Measurements from ENCODE around the gene LIMS2.
A peak's percentile ranks its signal among the peaks of the same experiment; 100 is the strongest.

Gene LIMS2

DNA sequence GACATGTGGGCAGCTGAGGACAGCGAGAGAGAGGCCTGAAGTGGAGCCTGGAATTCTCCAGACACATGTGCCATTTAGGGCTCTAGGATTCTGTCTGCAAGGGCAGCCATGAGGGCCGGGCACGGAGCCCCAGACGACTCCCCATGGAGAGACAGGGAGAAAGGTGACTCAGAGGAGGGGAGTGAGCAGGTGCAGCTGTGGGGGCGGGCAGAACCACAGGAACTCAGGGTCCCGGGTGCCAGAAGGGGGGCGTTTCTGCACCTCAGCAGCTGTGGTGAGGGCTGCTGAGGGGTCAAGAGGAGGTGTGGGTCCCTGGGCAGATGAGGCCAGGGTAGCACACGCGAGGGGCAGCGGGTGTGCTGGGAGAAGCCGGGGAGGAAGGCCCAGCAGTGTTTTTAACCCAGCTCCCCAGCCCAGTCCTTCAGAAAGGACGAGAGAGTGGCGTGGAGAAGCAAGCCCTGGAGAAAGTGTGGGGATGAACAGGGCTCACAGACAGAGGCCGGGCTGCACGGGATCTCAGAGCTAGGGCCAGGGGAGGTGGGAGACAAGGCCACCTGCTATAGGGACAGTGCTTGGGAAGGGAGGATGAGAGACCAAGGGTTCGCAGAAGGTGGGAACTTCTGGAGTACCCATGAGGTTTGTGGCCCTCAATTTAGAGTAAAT is 21.8 kb downstream of the LIMS2 start:
- Histone ChIP-seq H3K4me1 (no peaks in the 10 kb centered on the region), H3K27me3 (ENCODE audit: low read depth) (no peaks in the 10 kb centered on the region), H3K36me3 (replicated peaks) (no peaks in the 10 kb centered on the region), H3K9me3 (no peaks in the 10 kb centered on the region), H3K4me3 (no peak overlapping the region)
- DNase-seq (ENCODE audit: low spot score in 2 of 2): no peak
- in situ Hi-C loops (cut with MboI; ENCODE audit: low sequenced_read_pairs): no loop called here

GRCh38 chr2:127652786-127653357 is 22.5 kb downstream of the LIMS2 start:
- Histone ChIP-seq H3K27me3 (ENCODE audit: low read depth) (no peaks in the 10 kb centered on the region), H3K4me1 (no peaks in the 10 kb centered on the region), H3K4me3 (no peak overlapping the region), H3K36me3 (replicated peaks) (no peaks in the 10 kb centered on the region), H3K9me3 (no peaks in the 10 kb centered on the region)
- in situ Hi-C loops (cut with MboI; ENCODE audit: low sequenced_read_pairs): no loop called here
- no peak for DNase-seq (ENCODE audit: low spot score in 2 of 2)

- no peak for DNase-seq (ENCODE audit: low spot score in 2 of 2)
- in situ Hi-C loops (cut with MboI; ENCODE audit: low sequenced_read_pairs): no loop called here
- Histone ChIP-seq H3K4me1 (no peaks in the 10 kb centered on the region), H3K9me3 (no peaks in the 10 kb centered on the region), H3K27me3 (ENCODE audit: low read depth) (no peaks in the 10 kb centered on the region), H3K36me3 (replicated peaks) (no peaks in the 10 kb centered on the region), H3K4me3 (no peak overlapping the region)
Observed at GRCh38 chr2:127651971-127652550, 23.3 kb downstream of the LIMS2 start.

GRCh38 chr2:127651381-127651809 is 23.9 kb downstream of the LIMS2 start:
- no peak overlapping the region for H3K4me3 ChIP-seq
- H3K4me1 ChIP-seq: no peaks in the 10 kb centered on the region
- no peaks in the 10 kb centered on the region for H3K27me3 ChIP-seq (ENCODE audit: low read depth)
- DNase-seq (ENCODE audit: low spot score in 2 of 2): no peak
- in situ Hi-C loops (cut with MboI; ENCODE audit: low sequenced_read_pairs): no loop called here
- H3K9me3 ChIP-seq: no peaks in the 10 kb centered on the region
- no peaks in the 10 kb centered on the region for H3K36me3 ChIP-seq (replicated peaks)

GRCh38 chr2:127650785-127651380 is 24.4 kb downstream of the LIMS2 start:
- H3K27me3 ChIP-seq (ENCODE audit: low read depth): no peaks in the 10 kb centered on the region
- no peak for DNase-seq (ENCODE audit: low spot score in 2 of 2)
- H3K4me3 ChIP-seq: no peak overlapping the region
- no peaks in the 10 kb centered on the region for H3K36me3 ChIP-seq (replicated peaks)
- H3K9me3 ChIP-seq: no peaks in the 10 kb centered on the region
- no peaks in the 10 kb centered on the region for H3K4me1 ChIP-seq
- in situ Hi-C loops (cut with MboI; ENCODE audit: low sequenced_read_pairs): no loop called here

DNA sequence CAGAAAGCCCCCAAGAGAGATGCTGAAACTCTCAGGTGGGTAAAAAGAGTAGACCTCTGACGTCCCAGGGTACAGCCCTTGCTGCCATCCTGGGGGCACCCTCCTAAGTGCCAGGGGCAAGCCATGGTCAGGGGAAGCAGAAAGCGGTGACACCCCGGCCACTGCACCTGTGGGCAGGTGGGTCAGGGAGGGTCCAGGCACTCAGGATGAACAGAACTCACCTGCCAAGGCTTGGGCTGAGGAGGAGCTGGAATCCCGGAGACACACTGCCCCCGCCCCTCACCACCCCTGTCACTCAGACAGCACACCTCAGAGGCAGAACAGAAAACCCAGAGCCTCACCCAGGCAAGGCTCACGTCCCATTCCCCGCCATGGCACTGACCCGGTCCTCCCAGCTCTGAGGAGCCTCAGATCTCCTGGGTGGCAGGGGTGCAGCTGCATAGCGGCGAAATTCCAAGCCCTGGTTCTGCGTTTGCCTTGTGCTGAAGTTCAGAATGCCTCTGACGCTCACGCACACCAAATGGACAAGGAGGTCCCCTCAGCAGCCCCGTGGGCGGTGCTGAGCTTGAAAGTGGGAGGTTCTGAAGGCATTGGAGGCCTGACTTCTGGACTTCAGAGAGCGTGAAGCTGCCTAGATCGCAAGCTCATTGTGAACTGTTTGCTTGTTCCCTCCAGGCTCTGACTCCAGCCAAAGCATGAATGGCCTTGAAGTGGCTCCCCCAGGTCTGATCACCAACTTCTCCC is 25.1 kb downstream of the LIMS2 start:
- no peaks in the 10 kb centered on the region for H3K9me3 ChIP-seq
- no peak for DNase-seq (ENCODE audit: low spot score in 2 of 2)
- H3K36me3 ChIP-seq (replicated peaks): no peaks in the 10 kb centered on the region
- H3K4me1 ChIP-seq: no peaks in the 10 kb centered on the region
- H3K4me3 ChIP-seq: no peak overlapping the region
- in situ Hi-C loops (cut with MboI; ENCODE audit: low sequenced_read_pairs): no loop called here
- H3K27me3 ChIP-seq (ENCODE audit: low read depth): no peaks in the 10 kb centered on the region

- in situ Hi-C loops (cut with MboI; ENCODE audit: low sequenced_read_pairs): no loop called here
- no peaks in the 10 kb centered on the region for H3K4me1 ChIP-seq
- H3K36me3 ChIP-seq (replicated peaks): no peaks in the 10 kb centered on the region
- H3K4me3 ChIP-seq: no peak overlapping the region
- H3K9me3 ChIP-seq: no peaks in the 10 kb centered on the region
- no peaks in the 10 kb centered on the region for H3K27me3 ChIP-seq (ENCODE audit: low read depth)
- DNase-seq (ENCODE audit: low spot score in 2 of 2): peak; percentile 67 to 94
Observed at GRCh38 chr2:127649684-127650040, 25.7 kb downstream of the LIMS2 start.

DNA sequence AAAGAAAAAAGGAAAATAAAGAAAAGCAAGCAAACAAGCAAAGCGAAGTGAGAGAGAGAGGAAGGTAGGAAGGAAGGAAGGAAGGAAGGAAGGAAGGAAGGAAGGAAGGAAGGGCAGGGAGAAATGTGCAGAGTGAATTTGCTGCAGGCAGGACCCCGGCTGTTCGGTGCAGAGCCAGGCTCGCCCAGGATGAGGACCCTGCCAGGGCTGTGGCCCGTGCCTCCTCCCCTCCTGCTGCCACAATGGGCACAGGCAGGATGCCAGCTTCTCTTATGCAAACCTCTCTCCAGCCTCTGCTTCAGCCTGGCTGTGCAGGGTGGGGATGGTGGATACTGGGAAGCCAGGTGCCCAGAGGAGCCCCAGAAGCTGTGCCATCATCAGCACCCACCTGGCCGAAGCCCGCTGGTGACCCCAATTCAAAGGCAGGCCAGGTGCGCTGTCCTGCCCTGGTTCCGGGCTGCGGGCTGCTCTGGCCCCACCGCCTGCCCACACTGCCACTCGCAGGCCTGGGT is 26.2 kb downstream of the LIMS2 start:
- H3K4me3 ChIP-seq: no peak overlapping the region
- no peaks in the 10 kb centered on the region for H3K4me1 ChIP-seq
- no peaks in the 10 kb centered on the region for H3K9me3 ChIP-seq
- H3K27me3 ChIP-seq (ENCODE audit: low read depth): no peaks in the 10 kb centered on the region
- H3K36me3 ChIP-seq (replicated peaks): no peaks in the 10 kb centered on the region
- no peak for DNase-seq (ENCODE audit: low spot score in 2 of 2)
- in situ Hi-C loops (cut with MboI; ENCODE audit: low sequenced_read_pairs): no loop called here

DNA sequence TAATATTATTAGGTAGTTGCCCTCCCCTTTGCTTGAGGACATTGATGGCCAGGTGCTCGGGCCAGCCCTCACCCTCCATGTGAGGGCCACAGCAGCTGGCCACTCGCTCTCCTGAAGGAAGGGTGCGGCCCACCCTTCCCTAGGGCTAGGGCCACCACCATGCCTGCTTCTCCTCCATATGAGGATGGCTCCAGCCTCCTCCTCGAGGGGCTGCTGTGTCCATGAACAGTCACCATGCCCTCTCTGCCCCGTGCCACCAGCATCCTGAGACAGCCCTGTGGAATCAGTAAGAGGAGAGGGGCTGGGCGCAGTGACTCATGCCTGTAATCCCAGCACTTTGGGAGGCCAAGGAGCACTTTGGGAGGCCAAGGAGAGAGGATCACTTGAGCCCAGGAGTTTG is 27.0 kb downstream of the LIMS2 start:
- H3K4me1 ChIP-seq: no peaks in the 10 kb centered on the region

DNA sequence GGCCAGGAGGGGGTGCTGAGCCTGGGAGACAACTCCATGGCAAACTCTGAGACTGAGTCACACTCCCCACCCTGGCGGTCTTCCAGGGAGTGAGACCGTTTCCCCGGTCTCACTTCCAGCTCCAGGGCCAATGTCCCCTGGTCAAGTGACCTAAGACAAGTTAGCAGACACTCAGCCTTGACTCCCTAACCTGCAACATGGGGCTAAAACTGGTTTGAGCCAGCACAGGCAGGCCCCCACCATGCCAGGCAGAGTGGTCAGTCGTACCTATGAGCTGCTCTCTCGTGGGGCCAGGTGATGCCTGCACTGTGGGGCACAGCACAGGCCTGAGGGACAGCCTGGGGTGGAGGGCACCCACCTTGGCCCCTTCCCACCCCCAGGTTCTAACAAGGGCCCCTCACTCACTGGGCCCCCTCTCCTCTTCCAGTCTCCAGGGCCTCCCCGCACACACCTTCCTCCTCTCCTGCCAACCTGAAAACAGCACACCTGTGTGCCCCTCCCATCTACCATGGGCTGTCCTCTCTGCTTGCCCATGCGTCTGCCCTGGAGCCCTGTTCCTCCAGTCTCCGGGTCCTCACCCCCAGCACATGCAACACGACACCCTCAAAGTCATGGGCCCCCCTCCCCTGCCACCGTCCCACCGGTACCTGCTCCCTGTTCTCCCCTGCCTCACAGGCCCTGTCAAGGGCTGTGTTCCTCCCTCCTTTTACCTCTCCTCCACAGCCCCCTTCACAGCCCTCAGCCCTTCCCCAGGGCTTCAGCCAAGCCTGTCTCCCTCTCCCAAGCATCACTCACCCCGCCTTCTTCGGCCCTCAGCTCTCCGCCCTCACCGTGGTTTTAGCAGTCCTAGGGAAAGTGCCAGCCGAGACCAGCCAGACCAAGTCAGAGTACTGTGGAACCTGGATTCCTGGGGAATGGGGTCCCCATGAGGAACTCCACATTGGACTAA is 27.8 kb downstream of the LIMS2 start:
- Histone ChIP-seq H3K4me3 (no peak overlapping the region), H3K9me3 (no peaks in the 10 kb centered on the region), H3K27me3 (ENCODE audit: low read depth) (no peaks in the 10 kb centered on the region), H3K4me1 (no peaks in the 10 kb centered on the region), H3K36me3 (replicated peaks) (no peaks in the 10 kb centered on the region)
- DNase-seq (ENCODE audit: low spot score in 2 of 2): no peak
- in situ Hi-C loops (cut with MboI; ENCODE audit: low sequenced_read_pairs): no loop called here

More for the DNA sequence above, 27.0 kb downstream of the LIMS2 start:
- no peak for DNase-seq (ENCODE audit: low spot score in 2 of 2)
- in situ Hi-C loops (cut with MboI; ENCODE audit: low sequenced_read_pairs): no loop called here
- no peaks in the 10 kb centered on the region for H3K36me3 ChIP-seq (replicated peaks)
- no peaks in the 10 kb centered on the region for H3K9me3 ChIP-seq
- no peaks in the 10 kb centered on the region for H3K27me3 ChIP-seq (ENCODE audit: low read depth)
- H3K4me3 ChIP-seq: no peak overlapping the region

DNA sequence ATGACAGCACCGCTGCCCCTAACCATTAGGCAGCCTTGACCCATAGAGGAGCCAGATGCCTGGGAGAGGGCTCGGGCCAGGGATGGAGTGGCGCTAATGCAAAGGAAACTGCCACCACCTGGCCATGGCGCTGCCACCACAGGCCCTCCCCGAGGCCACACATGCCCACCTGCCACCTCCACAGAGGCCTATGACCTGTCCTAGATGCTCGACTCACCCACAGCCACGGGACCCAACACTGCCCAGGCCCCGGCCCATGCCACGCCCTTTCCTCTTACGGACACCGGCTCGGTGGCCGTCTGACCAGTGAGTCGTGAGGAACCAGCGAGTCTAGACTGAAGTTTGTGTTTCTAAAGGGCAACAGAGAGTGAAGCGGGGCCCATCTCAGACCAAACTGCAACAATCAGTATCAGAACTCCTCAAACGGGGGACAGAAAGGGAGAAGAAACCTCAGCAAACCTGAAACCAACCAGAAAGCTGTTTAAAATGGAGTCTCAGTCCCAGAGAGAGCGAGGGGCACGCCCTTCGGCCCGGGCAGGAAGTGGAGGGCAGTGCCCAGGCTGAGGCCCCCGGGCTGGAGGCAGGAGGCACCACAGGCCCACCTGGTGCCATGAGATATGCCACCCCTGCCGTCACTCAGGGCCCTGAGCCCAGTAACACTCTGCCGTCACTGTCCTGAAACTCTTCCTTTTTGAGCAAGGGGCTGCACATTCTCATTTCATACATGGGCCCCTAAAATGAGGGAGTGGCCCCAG is 28.7 kb downstream of the LIMS2 start:
- H3K4me1 ChIP-seq: no peaks in the 10 kb centered on the region
- DNase-seq (ENCODE audit: low spot score in 2 of 2): no peak
- in situ Hi-C loops (cut with MboI; ENCODE audit: low sequenced_read_pairs): no loop called here
- no peaks in the 10 kb centered on the region for H3K9me3 ChIP-seq
- H3K36me3 ChIP-seq (replicated peaks): no peaks in the 10 kb centered on the region
- no peak overlapping the region for H3K4me3 ChIP-seq
- no peaks in the 10 kb centered on the region for H3K27me3 ChIP-seq (ENCODE audit: low read depth)

DNA sequence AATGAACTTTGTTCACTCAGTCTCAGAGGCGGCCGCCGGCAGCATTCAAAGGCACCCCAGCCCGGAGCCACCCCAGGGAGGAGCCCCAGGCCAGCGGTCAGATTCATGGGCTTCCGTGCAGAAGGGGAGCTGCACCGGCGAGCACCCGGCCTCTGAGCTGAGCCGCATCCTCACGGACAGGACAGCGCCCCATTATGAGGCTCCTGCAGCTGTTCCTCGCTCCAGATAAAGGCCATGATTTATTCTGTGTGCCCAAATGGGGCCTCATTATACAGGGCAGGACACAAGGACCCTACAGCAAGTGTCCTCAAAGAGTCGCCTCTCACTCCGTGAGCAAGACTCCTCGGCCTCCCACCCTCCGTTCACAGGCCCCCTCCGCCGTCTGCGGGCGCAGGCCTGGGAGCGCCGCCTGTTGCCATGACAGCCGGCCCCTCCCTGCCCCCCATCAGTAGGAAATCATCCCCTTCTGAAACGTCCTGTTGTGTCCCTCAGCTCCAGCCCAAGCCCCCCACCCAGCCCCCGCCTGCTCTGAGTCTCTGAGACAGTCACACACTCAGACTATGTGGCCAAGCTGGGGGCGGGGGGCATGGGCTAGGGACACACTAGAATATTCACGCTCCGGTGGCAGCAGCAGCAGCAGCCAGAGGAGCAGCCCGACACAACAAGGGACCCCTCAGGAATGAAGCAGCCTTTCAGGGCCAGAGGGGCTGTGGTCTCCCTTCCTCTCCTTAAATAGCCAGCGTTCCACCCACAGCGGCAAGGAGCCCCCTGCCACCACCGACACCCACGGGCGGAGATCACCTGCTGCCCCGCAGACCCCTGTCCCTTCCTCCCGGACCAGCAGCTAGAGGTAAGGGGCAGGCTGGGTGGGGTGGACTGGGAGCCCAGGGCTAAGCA is 29.7 kb downstream of the LIMS2 start, which contains the start of gene GPR17:
Gene GPR17, plus strand, starts transcription at position 759 of the 897 bp plus-strand sequence. CDS start 4,583 bp downstream, outside the sequence.
- Histone ChIP-seq H3K4me1 (no peaks in the 10 kb centered on the region), H3K9me3 (no peaks in the 10 kb centered on the region), H3K36me3 (replicated peaks) (no peaks in the 10 kb centered on the region), H3K27me3 (ENCODE audit: low read depth) (no peaks in the 10 kb centered on the region), H3K4me3 (no peak within 1 kb of the TSS)
- in situ Hi-C loops (cut with MboI; ENCODE audit: low sequenced_read_pairs): no loop called here
- no peak for DNase-seq (ENCODE audit: low spot score in 2 of 2)

All from HAP-1 (cell line).